Astrocyte of the spinal cord (primary cell): ENCODE measurements around the gene FGD3.

Experiments
- DNase-seq: peaks from one replicate; pipeline ENCODE4 v3.0.0; 2011; ENCODE audit warnings: low read depth, low spot score
- H3K4me3 ChIP-seq: 2 replicates; pipeline ENCODE4 v1.5.1; 2011; ENCODE audit warnings: low read depth, mild to moderate bottlenecking, low read length, moderate library complexity
- in situ Hi-C: cut with HindIII; loops from 2 replicates; pipeline ENCODE4 v1.10.0; 2017; ENCODE audit warnings: low sequenced_read_pairs
- TF ChIP-seq, protein P1 (sequence below): IDR thresholded peaks from 2 replicates; pipeline ENCODE4 v1.5.1; 2012; ENCODE audit warnings: low read depth, mild to moderate bottlenecking, low read length, inconsistent platforms

FGD3 gene

DNA sequence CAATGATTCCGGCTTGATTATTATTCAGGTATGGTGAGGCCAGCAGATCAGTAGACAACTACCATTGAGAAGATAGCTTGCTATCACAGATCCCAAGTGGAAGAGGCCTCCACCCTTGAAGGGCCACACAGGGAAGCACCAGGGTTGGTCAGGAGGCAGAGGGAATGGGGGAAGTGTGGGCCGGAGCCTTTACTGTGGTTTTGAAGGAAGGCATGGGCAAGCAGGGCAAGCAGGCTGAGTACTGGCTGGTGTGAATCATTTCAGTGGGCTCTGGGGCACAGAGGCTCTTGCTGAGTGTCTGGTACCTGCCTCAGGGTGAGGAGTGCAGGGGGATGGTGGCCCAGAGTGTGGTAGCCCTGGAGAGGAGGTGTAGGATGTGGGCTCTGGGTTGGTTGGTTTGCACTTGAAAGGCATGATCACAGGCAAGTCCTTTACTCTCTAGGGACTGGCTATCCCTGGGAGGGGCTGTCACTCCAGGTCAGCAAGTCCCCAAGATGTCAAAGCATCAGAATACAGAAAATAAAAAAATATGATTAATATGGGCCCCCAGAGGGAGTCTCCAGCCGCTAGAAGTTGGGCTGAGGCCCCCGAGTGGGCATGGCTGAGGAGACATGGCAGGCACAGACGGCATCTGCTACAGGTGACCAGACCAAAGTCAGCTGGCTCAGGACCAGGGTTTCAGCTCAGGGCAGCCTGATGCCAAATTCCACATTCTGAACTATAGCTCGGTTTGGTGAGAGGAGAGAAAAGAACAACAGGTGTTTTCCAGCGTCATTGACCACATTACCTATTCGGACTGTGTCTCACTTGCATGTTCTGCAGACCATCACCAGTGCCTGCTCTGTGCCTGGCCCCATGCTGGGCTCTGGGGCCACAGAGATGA lies 101.5 kb downstream of the FGD3 start:
- no peak overlapping the region for H3K4me3 ChIP-seq
- DNase-seq: no peak
- in situ Hi-C loops: no loop called here
- TF ChIP-seq, protein P1, sequence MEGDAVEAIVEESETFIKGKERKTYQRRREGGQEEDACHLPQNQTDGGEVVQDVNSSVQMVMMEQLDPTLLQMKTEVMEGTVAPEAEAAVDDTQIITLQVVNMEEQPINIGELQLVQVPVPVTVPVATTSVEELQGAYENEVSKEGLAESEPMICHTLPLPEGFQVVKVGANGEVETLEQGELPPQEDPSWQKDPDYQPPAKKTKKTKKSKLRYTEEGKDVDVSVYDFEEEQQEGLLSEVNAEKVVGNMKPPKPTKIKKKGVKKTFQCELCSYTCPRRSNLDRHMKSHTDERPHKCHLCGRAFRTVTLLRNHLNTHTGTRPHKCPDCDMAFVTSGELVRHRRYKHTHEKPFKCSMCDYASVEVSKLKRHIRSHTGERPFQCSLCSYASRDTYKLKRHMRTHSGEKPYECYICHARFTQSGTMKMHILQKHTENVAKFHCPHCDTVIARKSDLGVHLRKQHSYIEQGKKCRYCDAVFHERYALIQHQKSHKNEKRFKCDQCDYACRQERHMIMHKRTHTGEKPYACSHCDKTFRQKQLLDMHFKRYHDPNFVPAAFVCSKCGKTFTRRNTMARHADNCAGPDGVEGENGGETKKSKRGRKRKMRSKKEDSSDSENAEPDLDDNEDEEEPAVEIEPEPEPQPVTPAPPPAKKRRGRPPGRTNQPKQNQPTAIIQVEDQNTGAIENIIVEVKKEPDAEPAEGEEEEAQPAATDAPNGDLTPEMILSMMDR: no peak

- TF ChIP-seq, protein P1: no peak
- in situ Hi-C loops: no loop called here
Measured at GRCh38 chr9:93049491-93049890, 102.2 kb downstream of the FGD3 start.

DNA sequence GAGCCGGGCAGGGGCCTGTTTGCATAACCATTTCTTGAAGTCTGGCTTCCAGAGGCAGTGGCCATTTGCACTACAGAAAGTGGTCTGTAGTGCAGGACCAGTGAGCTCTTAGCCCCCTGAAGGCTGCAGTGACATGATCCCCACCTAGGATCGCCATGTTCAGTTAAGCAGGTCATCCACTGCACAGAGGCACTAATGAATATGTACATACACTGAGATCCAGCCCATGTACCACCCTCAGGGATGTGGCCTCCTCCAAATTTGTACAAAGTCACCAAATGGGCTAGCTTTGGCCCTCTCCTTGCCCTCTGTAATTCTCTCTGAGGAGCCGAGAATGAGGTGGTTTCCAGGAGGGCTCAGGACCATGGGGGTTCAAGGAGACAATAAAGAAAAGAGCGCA lies 102.9 kb downstream of the FGD3 start:
- DNase-seq: no peak
- TF ChIP-seq, protein P1: no peak
- in situ Hi-C loops: no loop called here
- H3K4me3 ChIP-seq: no peak overlapping the region

More at GRCh38 chr9:93049491-93049890, 102.2 kb downstream of the FGD3 start:
- H3K4me3 ChIP-seq: no peak overlapping the region
- DNase-seq: no peak

DNA sequence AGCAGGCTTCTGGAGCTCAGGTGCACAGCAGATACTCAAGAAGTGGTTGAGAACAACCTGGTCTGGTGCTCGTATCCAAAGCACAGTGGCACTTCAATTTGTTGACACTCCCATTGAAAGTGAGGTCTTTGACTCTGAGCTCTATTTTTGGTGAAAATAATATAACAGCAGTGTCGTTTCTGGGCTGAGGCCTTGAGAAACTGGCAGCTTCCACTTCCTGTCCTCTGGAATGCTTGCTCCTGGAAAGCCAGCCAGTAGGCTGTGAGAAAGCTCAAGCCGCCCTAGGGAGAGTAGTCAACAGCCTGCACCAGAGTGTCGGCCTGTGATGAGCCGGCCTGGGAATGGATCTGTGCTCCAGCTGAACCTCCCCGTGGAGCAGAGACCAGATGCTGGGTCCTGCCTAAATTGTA lies 104.4 kb downstream of the FGD3 start:
- TF ChIP-seq, protein P1: no peak
- in situ Hi-C loops: no loop called here
- no peak for DNase-seq
- no peak overlapping the region for H3K4me3 ChIP-seq

- DNase-seq: no peak
- H3K4me3 ChIP-seq: no peak overlapping the region
- in situ Hi-C loops: no loop called here
- TF ChIP-seq, protein P1: no peak
Measured at GRCh38 chr9:93052791-93053540, 105.6 kb downstream of the FGD3 start.

DNA sequence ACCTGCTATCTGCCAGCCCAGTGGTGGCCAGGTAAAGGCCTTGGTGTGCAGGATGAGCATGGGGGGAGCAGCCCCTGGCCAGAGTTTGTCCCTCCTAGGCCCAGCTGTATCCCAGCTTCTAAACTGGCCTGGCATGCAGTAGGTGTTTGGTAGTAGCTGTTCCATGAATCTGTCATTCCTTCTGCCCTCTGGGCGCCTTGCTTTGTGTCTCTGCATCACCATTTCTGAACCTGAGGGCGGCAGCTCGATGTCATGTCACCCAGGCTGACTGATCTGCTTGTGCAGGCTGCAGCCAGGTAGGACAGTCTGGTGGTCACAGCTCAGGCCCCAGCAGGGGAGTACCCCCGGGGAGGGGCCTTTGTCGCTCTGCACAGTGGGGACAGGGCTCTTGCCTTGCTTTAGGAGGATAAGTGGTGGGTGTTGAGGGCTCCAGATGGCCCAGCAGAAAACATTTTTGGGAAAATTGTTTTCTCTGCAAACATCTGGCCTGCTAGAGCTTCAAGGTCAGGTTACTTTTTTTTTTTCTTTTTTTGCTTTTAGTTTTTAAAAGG lies 106.5 kb downstream of the FGD3 start:
- TF ChIP-seq, protein P1: no peak
- no peak for DNase-seq
- H3K4me3 ChIP-seq: no peak overlapping the region
- in situ Hi-C loops: no loop called here
